ENCODE measurements around the gene SPEM2.

SPEM2 gene

DNA sequence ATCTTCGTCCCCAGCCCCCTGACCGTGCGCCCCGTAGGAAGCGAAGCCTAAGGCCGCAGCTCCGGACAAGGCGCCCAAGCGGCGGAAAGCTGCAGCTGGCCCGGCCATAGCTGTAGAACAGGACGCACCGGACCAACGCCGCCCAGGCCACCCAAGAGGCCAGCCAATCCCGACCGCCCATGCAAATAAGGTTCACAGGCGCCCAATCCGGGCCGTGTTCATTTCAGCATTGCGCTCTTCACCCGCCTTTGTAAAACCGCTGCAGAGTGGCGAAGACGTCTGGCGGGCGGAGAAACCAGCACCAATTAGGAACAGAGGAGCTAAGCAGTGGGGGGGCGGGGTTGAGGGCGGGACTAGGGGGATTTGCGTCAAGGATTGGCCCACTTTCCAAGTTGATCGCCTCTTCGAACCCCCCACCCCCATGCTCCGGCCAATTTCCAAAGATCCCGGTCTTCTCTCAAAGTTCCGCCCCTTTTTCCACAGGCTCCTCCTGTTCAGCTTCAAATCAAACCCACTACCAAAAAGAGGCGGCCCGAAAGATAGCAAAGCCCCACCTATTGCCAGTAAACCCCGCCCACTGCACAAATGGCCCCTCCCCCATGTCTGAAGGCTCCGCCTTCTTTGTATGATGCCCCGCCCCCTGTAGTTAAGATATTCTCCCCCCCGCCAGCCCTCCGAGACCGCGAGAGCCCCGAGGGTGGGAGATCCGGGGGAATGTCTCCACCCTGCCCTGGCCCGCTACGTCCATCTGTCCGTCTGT, 21.3 kb upstream of the SPEM2 start, which contains the start of gene TMEM256:
Gene TMEM256 (minus strand): TSS at position 121 of the 760 bp plus-strand sequence. CDS start 13 bp downstream, at position 108.
- peak; percentile 96 for DNase-seq

DNA sequence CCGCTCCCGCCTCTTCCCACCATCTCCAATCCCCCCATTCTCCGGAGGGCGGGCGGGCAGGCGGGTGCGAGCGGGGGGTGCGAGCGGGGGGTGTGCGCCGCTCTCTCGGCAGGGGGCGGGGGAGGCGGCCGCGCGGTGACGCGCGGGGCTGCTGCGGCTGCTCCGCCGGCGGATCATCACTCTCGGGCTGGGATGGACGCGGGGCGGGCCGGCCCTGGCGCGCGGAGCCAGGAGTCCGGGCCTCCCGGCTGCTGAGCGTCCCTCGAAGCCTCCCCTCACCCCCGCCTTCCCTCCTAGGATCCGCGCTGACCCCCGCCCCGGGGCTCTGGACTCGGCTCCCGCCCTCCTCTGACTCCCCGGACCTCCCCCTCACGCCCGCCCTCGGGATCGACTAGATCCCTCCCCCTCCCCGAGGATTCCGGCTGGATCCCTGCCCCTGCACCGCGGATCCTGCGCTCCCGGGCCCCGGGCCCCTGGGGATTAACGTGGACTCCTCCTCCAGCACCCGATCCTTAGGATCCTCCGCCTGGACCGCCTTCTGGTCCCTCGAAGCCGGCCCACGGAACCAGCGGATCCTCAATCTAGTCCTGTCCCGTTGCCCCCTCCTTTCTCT, 20.6 kb upstream of the SPEM2 start:
- peak; percentile 61 for DNase-seq

DNA sequence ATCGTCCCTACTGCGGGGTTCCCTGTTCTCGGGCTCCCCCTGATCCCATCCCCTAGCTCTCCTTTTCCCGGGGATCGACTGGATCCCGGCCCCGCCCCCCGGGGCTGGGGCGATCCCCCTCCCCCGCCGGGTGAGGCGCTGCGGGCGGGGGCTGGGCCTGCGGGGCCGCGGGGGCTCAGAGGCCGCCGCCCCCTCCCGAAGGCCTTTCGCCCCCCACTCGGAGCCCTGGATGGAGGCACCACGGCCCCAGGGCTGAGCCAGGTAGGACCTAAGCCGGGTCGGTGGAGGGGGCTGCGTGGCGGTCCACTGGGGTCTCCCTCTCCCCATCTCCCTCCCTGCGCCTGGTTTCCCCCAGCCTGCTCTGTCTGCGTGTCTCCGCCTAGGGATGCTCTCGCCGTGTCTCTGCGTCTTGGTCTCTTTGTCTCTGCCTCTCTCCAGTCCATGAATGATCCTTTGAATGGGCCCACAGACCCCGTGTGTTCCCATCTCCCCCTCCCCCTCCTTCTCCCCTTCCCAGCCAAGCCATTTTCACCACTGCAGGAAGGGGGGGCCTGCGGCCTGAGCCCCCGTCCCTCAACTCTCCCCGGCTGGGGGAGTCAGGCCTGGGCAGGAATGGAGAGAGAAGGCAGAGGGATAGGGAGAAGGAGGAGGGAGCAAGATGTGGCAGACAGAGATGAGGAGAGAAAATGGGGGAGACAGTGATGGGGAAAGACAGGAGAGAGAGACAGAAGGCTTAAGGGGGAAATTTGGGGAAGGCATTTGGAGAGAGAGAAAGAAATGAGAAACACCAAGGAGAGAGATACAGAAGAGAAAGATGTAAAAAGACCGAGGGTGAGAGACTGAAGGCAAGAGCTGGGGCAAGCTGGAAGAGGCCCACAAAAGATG, 19.8 kb upstream of the SPEM2 start:
- no peak for DNase-seq

DNA sequence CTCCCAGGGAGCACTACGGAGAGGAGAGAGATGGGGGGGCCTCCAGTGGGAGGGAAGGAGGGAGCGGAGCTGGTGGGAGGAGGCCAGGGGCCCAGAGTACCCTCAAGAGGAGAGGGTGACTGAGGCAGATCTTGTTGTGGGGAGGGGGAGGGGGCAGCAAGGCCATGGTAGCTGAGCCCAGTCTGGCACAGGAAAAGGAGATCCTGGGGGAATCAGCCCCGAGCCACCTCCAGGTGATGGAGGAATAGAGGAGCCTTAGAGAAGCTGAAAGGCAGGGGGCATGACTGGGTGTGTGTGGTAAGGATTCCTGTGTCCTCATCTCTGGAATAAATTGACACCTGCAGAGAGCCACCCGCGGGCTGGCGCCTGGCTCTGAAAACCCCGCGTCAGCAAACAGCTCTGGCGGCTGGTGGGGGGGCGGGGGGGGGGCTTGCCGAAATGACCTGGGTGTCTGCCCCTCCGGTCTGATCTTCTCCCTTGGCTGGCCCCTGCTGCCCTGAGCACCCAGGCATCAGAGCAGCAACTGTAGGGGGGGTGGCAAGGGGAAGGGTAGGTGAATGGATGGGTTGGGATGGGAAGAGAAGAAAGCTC, 19.1 kb upstream of the SPEM2 start:
- no peak for DNase-seq

DNA sequence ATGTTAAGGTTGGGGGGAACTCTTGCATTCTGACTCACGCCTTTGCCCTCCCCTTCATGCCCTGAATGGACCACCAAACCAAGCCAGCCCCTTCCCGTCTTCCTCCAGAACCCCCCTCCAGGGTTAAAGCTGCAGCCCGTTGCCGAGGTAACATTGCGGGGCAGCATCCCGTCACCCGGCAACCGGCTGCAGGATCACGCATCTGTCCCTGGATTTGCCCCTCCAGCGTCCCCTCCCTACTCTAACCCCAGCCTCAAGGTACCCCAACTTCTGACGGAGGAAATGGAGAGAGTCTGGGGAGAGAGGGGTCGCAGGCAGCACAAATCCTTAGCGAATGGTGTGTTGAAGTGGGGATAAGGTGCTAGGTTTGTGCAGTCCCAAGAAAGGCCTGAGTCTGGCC, 18.3 kb upstream of the SPEM2 start:
- DNase-seq: no peak

DNA sequence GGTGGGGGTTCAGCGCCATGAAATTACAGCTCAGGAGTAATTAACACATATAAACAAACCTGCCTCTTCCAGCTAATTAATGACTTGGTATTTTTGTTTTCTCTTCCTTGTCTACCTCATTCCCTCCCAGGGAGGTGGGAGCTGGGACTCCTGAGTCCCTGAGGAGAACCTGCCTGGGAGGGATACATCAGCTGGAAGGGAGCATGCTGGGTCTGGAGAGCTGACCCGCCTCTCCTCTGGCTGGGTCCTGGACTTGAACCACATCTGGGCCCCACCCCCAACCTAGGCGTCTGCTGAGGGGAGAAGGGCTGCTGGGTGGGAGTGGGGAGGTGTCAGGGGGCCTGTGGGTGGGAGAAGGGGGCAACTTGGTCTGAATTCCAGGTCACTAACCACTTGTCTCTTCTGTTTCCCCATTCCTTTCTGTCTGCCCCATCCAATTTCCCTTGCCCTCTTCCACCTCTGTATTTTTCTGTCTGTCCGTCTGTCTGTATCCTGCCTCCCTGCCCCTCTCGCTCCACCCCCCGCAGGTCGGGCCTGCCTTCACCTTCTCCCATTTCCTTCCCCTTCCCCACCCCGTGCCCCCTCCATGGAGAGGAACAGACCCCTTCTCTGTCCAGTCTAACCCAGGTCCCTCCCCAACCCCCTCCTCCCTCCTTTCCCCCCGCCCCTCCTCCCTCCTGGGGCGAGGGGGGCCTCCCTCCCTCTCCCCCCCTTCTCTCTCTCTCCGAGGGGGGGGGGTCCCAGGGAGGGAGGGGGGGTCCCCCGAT, 17.7 kb upstream of the SPEM2 start, which contains the start of gene NLGN2:
Gene NLGN2 (plus strand): TSS at position 361 of the 767 bp plus-strand sequence. CDS start 411 bp downstream, outside the sequence.
- DNase-seq: no peak

DNA sequence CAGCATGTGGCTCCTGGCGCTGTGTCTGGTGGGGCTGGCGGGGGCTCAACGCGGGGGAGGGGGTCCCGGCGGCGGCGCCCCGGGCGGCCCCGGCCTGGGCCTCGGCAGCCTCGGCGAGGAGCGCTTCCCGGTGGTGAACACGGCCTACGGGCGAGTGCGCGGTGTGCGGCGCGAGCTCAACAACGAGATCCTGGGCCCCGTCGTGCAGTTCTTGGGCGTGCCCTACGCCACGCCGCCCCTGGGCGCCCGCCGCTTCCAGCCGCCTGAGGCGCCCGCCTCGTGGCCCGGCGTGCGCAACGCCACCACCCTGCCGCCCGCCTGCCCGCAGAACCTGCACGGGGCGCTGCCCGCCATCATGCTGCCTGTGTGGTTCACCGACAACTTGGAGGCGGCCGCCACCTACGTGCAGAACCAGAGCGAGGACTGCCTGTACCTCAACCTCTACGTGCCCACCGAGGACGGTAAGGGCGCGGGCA, 17.1 kb upstream of the SPEM2 start:
- DNase-seq: peak; percentile 21

DNA sequence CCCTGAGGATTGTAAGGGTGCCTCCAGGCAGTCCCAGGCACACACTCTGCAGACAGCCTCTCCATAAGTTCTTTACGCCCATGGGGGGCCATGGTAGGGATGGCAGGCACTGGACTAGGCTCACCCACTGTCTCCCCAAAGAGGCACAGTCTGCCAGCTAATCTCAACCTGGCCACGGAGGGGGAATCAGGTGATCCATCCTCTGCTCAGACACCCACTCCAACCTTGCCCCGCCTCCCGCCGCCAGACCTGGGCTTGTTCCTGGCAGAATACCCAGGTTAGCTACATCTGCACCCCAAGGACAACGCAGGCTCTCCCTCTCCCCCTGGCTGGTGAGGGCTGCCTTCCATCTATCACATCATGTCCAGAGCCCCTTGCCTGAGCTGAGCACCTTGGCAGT, 16.6 kb upstream of the SPEM2 start:
- no peak for DNase-seq

DNA sequence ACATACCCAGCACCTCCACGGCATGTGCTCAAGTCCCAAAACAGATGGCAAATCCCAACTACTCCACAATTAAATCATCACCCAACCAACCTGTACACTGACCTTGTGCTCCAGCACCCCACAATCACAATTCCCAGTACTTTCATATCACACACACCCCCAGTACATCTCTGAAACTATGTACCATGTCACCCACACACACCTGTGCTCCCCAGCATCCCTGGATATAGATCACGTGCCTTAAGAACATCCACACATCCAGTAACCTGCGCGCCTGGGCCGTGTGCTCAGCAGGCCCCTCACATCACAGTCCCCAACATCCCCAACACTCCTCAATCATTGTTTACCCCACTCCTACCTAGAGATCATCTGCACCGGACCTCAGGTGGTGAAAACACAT, 15.7 kb upstream of the SPEM2 start:
- DNase-seq: no peak

DNA sequence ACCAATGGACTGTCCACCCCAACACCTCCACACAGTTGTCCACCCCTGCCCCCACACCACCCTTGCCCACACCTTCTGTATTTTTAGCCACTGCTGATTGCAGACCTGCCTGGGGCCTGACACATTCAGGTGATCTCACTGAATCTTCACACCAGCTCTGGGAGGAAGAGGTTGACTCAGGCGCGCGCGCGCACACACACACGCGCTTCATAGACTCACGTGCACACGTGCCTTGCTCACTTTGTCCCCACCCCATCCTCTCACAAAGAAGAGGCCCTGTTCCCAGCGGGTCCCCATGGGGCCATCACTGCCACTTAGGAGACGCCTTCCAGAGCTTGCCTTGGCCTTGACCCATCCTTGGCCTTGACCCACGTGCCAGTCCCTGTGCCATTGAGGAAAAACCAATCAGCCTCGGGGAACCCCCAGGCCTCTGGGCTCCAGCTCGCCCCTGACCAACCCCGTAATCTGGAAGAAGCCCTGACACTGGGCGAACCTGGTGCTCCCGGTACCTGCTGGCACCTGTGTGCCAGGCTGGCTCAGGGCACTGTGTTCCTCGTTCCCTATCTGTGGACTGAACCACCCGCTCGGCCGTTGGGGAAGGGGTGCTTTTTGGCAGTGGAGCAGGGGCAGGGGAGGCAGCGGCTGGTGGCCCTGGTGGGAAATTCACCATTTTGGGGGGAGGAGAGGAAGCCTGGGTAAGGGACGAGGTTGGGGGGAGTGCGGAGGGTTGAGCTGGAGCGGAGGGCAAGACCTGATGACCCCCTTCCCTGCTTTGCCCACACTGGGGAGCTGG, 14.6 kb upstream of the SPEM2 start:
- no peak for DNase-seq

DNA sequence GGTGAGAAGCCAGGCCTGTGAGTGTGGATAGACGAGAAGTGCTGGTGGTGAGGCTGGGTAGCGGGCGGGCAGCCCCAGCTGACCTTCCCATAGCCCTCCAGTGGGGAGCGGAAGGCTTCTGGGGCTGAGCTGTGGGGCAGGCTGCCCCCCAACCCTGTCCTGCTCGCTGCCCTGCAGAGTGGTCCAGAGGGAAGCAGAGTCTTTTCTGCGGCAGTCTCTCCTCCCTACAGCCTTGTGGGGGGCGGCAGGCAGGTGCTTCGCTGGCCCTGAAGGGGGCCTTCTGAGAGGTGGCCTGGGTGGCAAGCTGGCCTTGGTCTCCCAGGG, 14.0 kb upstream of the SPEM2 start:
- DNase-seq: no peak

DNA sequence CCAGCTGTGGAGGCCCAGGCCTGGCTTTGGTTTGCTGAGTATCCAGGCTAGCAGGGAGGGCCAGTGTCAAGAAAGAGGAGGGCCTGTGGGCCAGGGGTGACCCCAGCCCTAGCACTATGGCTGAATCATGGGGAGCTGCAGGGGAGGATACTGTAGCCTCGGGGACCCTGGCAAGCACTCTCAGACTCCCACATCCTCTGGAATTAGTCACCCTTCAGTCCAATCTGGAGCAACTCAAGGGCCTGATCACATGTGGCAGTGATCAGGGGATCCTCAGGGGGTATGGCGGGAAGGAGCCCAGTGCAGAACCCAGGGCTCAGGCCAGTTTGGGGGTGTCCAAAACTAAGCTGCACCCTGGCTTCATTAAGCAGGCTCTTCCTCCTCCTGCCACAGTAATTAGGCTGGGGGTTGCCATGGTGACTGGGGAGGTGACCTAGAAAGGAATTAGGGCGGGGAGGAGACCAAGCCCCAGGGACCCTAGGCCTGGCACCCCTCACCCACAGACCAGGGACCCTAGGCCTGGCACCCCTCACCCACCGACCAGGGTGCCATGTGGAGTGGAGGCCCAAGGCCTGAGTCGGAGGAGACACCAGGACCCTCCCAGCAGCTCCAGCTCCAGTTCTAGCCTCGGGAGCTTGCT, 11.9 kb upstream of the SPEM2 start:
- no peak for DNase-seq

DNA sequence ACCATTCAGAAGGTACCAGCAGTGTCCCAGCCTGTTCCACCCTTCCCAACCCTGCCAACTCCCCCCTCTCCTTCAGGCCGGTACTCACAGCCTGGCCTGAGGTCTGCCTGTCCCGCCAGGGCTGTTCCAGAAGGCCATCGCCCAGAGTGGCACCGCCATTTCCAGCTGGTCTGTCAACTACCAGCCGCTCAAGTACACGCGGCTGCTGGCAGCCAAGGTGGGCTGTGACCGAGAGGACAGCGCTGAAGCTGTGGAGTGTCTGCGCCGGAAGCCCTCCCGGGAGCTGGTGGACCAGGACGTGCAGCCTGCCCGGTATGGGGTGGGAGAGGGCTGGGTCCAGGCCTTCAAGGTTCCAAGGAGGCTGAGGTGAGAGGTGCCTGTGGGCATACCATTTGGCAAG, 10.6 kb upstream of the SPEM2 start:
- DNase-seq: no peak

DNA sequence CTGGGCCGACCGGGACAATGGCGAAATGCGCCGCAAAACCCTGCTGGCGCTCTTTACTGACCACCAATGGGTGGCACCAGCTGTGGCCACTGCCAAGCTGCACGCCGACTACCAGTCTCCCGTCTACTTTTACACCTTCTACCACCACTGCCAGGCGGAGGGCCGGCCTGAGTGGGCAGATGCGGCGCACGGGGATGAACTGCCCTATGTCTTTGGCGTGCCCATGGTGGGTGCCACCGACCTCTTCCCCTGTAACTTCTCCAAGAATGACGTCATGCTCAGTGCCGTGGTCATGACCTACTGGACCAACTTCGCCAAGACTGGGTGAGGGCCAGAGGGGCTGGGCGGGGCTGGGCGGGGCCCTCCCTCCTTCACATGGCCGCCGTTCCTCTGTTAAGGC, 9.6 kb upstream of the SPEM2 start:
- no peak for DNase-seq

DNA sequence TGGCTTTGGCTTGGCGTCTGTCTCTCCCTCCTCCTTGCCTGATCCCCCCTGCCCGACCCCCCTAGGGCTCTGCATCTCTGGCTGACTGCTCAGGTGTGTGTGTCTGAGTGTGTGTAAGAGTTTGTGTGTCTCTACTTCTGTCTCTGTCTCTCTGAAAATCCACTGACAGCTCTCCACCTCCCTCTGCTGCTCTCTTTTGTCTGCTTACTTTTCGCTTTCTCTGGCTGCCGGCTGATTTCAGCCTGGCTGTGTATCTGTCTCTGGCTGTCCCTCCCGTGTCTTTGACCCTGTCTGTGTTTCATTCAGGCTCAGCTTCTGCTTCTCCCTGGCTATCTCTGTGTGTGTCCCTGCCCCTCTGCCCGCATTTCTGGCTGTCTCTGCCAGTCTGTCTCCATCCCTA, 9.1 kb upstream of the SPEM2 start:
- DNase-seq: no peak

DNA sequence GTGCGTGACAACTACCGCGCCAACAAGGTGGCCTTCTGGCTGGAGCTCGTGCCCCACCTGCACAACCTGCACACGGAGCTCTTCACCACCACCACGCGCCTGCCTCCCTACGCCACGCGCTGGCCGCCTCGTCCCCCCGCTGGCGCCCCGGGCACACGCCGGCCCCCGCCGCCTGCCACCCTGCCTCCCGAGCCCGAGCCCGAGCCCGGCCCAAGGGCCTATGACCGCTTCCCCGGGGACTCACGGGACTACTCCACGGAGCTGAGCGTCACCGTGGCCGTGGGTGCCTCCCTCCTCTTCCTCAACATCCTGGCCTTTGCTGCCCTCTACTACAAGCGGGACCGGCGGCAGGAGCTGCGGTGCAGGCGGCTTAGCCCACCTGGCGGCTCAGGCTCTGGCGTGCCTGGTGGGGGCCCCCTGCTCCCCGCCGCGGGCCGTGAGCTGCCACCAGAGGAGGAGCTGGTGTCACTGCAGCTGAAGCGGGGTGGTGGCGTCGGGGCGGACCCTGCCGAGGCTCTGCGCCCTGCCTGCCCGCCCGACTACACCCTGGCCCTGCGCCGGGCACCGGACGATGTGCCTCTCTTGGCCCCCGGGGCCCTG, 8.3 kb upstream of the SPEM2 start:
- no peak for DNase-seq

DNA sequence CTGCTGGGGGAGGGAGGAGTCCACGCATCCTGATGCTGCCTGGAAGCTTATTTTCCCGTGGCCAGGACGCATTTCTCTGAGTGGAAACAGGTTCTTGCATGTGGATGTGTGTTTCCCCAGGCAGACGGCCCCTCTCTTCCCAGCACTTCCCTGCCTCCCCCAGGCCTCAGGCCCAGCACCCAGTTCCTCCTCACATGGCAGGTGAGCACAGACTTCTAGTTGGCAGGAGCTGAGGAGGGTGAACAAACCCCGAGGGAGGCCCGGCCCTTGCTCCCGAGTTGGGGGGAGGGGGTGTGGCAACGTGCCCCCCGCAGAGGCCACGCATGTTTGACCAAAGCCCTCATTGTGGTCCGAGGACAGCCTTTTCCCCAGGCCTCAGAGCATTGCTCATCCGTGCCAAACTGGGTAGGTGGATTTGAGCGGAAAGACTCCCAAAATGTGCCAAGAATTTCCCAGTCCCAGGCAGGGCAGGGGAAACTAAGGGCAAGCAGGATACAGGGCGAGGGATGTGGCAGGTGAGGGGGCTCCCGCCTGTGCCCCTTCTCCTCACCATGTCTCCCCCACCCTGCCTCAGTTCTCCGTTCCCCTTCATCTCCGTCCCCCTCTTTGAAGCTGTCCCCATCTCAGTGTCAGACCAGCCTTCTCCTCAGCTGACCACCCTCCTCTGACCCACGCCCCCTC, 6.8 kb upstream of the SPEM2 start:
- DNase-seq: no peak

DNA sequence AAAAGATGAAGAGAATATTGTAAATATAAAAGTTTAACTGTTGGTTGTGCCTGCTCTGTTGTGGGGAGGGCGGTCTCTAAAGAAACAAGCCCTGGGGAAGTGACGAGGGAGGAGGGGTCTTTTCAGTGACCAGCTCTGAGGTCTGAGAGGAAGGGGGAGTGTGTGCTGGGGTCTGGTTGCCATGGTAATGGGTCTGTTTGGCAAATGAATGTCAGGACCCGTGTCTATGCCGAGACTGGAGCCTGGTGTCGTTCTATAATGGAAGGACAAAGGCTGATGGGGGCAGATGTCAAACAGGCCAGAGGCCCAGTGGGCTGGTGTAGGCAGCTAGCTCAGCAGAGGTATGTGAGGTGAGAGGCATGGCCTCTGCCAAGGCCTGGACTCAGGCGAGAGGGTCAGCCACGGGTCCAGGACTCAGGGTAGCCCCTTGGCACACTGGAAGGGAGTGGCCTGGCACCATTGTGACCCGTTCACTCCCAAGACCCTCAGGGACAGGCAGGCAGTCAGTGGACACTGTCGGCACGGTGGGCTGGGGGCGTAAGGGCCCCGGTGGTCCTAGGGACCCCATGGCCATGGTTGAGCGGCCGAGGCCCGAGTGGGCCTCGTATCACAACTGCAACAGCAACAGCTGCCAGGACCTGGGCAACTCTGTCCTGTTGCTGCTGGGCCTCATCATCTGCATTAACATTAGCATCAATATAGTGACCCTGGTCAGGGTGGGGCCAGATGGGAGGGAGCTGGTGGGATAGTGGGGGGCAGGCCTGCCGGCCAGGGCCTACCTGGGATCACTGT, 5.4 kb upstream of the SPEM2 start, which contains the start of gene SPEM1:
Gene SPEM1 (plus strand): TSS at position 506 of the 792 bp plus-strand sequence. CDS start 61 bp downstream, at position 567.
- no peak for DNase-seq

DNA sequence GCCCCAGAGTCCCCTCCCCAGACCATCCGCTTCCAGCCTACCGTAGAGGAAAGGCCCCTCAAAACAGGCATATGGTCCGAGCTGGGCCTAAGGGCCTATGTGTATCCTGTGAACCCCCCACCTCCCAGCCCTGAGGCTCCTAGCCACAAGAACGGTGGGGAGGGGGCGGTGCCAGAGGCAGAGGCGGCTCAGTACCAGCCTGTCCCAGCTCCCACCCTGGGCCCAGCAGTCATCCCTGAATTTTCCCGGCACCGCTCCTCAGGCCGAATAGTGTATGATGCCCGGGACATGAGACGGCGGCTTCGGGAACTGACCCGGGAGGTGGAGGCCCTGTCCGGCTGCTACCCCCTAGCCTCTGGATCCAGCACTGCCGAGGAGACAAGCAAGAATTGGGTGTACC, 4.2 kb upstream of the SPEM2 start:
- DNase-seq: no peak

Data from stimulated activated CD4-positive, alpha-beta T cell treated with anti-CD3 and anti-CD28 coated beads, Interleukin-1b, Interleukin-23, amount 100 ng/mL, for 48 hours (primary cell).